Measurements from ENCODE around the gene RBM28.

DNA sequence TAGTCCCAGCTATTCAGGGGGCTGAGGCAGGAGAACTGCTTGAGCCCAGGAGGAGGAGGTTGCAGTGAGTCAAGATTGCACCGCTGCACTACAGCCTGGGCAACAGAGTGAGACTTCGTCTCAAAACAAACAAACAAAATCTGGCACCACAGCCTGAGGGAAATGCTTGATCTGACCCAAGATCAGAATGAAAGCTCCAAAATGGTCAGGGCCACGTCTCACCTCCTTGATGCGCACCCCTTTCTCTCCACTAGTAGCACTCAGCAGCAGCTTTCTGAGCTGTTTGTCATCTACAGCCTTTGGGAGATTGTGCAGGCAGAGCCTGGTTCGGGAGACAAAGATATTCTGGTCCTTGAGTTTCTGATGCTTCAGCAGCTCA lies 22.7 kb downstream of the RBM28 start:
- TF ChIP-seq, protein P1, sequence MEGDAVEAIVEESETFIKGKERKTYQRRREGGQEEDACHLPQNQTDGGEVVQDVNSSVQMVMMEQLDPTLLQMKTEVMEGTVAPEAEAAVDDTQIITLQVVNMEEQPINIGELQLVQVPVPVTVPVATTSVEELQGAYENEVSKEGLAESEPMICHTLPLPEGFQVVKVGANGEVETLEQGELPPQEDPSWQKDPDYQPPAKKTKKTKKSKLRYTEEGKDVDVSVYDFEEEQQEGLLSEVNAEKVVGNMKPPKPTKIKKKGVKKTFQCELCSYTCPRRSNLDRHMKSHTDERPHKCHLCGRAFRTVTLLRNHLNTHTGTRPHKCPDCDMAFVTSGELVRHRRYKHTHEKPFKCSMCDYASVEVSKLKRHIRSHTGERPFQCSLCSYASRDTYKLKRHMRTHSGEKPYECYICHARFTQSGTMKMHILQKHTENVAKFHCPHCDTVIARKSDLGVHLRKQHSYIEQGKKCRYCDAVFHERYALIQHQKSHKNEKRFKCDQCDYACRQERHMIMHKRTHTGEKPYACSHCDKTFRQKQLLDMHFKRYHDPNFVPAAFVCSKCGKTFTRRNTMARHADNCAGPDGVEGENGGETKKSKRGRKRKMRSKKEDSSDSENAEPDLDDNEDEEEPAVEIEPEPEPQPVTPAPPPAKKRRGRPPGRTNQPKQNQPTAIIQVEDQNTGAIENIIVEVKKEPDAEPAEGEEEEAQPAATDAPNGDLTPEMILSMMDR (IDR thresholded peaks at IDR 0.05 in 8 of 11, conservative IDR thresholded peaks at IDR 0.05 in 3 of 11) = no peak
- no peak for TF ChIP-seq POLR2A (IDR thresholded peaks at IDR 0.05)
